SU-DHL-6 (cell line): Measurements from ENCODE around the gene PRICKLE2.

Experiments used
- H2AFZ ChIP-seq: fragments of 200-600 bp; sonication (generic); 2 replicates; pipeline ENCODE4 v1.6.1; 2014; ENCODE audit warnings: low read depth, mild to moderate bottlenecking, moderate library complexity, mixed read lengths, antibody characterized with exemption, low read length; ENCODE audit not compliant: severe bottlenecking
- H3F3A ChIP-seq: fragments of 200-600 bp; shearing (Covaris generic); 2 replicates; pipeline ENCODE4 v1.6.0; 2016; ENCODE audit warnings: antibody characterized with exemption, mild to moderate bottlenecking; ENCODE audit not compliant: insufficient read depth
- H3K27ac ChIP-seq: fragments of 200-600 bp; sonication (generic); 2 replicates; pipeline ENCODE4 v1.5.1; 2016; ENCODE audit warnings: low read depth, mild to moderate bottlenecking, low read length, moderate library complexity, mixed read lengths
- H3K27me3 ChIP-seq: fragments of 200-600 bp; sonication (generic), shearing (Covaris generic); 2 replicates; pipeline ENCODE4 v1.6.0; 2014; ENCODE audit warnings: mild to moderate bottlenecking, low read length
- H3K36me3 ChIP-seq: fragments of 200-600 bp; sonication (generic); 2 replicates; pipeline ENCODE4 v1.6.1; 2014; ENCODE audit warnings: mild to moderate bottlenecking, low read length, mixed read lengths
- H3K4me2 ChIP-seq: fragments of 300-600, 200-600 bp; shearing (Covaris generic), sonication (generic); 2 replicates; pipeline ENCODE4 v1.6.0; 2014; ENCODE audit warnings: low read length, low read depth, mild to moderate bottlenecking; ENCODE audit not compliant: poor library complexity, severe bottlenecking
- H3K4me3 ChIP-seq: fragments of 200-600 bp; sonication (generic); 2 replicates; pipeline ENCODE4 v1.5.1; 2014; ENCODE audit warnings: antibody characterized with exemption, low read length, mild to moderate bottlenecking, mixed read lengths; ENCODE audit not compliant: insufficient read depth, poor library complexity, severe bottlenecking
- H3K79me2 ChIP-seq: fragments of 200-600 bp; sonication (generic); 2 replicates; pipeline ENCODE4 v1.6.1; 2014; ENCODE audit warnings: mild to moderate bottlenecking, low read length, moderate library complexity; ENCODE audit not compliant: insufficient read depth
- H3K9ac ChIP-seq: fragments of 200-600 bp; sonication (generic); 2 replicates; pipeline ENCODE4 v1.7.0; 2014; ENCODE audit warnings: mild to moderate bottlenecking, low read length
- H3K9me2 ChIP-seq: fragments of 200-600 bp; sonication (generic); replicated peaks from 2 replicates; pipeline ENCODE4 v1.6.1; 2014; ENCODE audit warnings: low read length; ENCODE audit not compliant: insufficient read depth
- H3K9me3 ChIP-seq: fragments of 200-600 bp; sonication (generic); 2 replicates; pipeline ENCODE4 v1.6.1; 2014; ENCODE audit warnings: low read length, mixed read lengths; ENCODE audit not compliant: insufficient read depth
- H4K20me1 ChIP-seq: fragments of 200-600 bp; sonication (generic); 2 replicates; pipeline ENCODE4 v1.6.1; 2014; ENCODE audit warnings: low read depth, mild to moderate bottlenecking, antibody characterized with exemption, low read length, moderate library complexity, mixed read lengths
- CTCF ChIP-seq: fragments of 200-600 bp; sonication (generic); IDR thresholded peaks from one replicate; pipeline ENCODE4 v1.5.1; 2017; ENCODE audit warnings: antibody characterized with exemption, mild to moderate bottlenecking, low read length, moderate library complexity; ENCODE audit not compliant: insufficient read depth, poor library complexity, severe bottlenecking
- EZH2phosphoT487 ChIP-seq: fragments of 200-600 bp; sonication (generic), shearing (Covaris generic); conservative IDR thresholded peaks from 2 replicates; pipeline ENCODE4 v1.6.1; 2018; ENCODE audit warnings: mild to moderate bottlenecking, antibody characterized with exemption, low read length, moderate library complexity, mixed read lengths

Gene PRICKLE2

GRCh38 chr3:64223791-64224745, 1.2 kb downstream of the PRICKLE2 start:
- H3K4me3 ChIP-seq: no peak overlapping the region

GRCh38 chr3:64222501-64223111, 2.7 kb downstream of the PRICKLE2 start:
- no peaks in the 10 kb centered on the region for H4K20me1 ChIP-seq
- H3K4me3 ChIP-seq: no peak overlapping the region
- no peak overlapping the region for H3K9ac ChIP-seq
- TF ChIP-seq CTCF (no peak), EZH2phosphoT487 (no peak)
- H3K9me2 ChIP-seq: no peaks in the 10 kb centered on the region
- H3K79me2 ChIP-seq: no peaks in the 10 kb centered on the region
- no peak overlapping the region for H3K4me2 ChIP-seq
- no peaks in the 10 kb centered on the region; the same call in 1 of the 2 replicates for H3K27me3 ChIP-seq
- no peaks in the 10 kb centered on the region for H3F3A ChIP-seq
- H3K27ac ChIP-seq: no peak overlapping the region
- H2AFZ ChIP-seq: no peak overlapping the region
- no peaks in the 10 kb centered on the region for H3K9me3 ChIP-seq
- H3K36me3 ChIP-seq: no peaks in the 10 kb centered on the region

More at GRCh38 chr3:64223791-64224745, 1.2 kb downstream of the PRICKLE2 start:
- H3F3A ChIP-seq: no peaks in the 10 kb centered on the region
- 0 out of 2 replicates have a peak overlapping the region, but pooled peaks have one; percentile 31 for H3K9ac ChIP-seq
- no peaks in the 10 kb centered on the region for H3K9me2 ChIP-seq
- H3K36me3 ChIP-seq: no peaks in the 10 kb centered on the region
- no peaks in the 10 kb centered on the region; the same call in 1 of the 2 replicates for H3K27me3 ChIP-seq
- no peaks in the 10 kb centered on the region for H4K20me1 ChIP-seq
- no peaks in the 10 kb centered on the region for H3K79me2 ChIP-seq
- H3K4me2 ChIP-seq: peak overlapping the region; percentile 55
- TF ChIP-seq CTCF: no peak
- no peak for TF ChIP-seq EZH2phosphoT487
- H3K9me3 ChIP-seq: no peaks in the 10 kb centered on the region
- H3K27ac ChIP-seq: no peak overlapping the region
- no peak overlapping the region for H2AFZ ChIP-seq

DNA sequence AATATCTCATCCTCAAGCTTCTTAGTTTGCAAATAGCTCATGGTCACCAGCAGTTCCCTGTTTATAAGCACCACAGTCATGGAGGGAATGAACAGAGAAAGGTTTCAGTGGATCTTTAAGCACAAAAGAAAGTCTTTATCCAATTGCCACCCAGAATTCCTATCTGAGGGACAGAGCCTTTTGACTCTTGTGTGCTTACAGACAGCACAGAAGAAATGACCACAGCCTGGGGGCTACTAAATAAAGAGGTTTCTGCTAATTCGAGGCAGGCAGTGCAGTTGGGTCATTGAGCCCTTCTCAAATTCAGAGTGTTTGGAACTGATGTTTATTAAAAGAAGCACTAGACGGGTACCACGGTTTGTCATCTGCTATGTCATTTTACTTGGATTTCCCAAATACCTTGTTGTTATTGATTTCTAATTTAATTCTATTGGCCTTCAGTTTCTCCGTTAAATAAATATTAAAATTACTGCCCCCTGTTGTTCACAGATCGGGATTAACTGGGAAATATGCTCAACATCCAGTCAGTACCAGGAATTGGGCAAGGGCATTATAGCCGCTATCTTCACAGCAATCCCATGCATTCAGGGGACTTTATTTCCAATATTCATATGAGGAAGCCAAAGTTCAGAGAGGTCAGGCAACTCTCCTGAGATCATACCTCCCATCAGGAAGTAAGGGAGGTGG, 3.6 kb downstream of the PRICKLE2 start:
- no peaks in the 10 kb centered on the region for H3K79me2 ChIP-seq
- no peak overlapping the region for H3K27ac ChIP-seq

More for the DNA sequence above, 3.6 kb downstream of the PRICKLE2 start:
- no peaks in the 10 kb centered on the region for H3K9me3 ChIP-seq
- TF ChIP-seq CTCF (no peak), EZH2phosphoT487 (no peak)
- no peak overlapping the region for H3K9ac ChIP-seq
- no peaks in the 10 kb centered on the region for H3K36me3 ChIP-seq
- H4K20me1 ChIP-seq: no peaks in the 10 kb centered on the region
- no peak overlapping the region for H3K4me2 ChIP-seq
- no peak overlapping the region for H3K4me3 ChIP-seq
- no peak overlapping the region for H2AFZ ChIP-seq
- H3K9me2 ChIP-seq: no peaks in the 10 kb centered on the region
- H3K27me3 ChIP-seq: no peaks in the 10 kb centered on the region; the same call in 1 of the 2 replicates
- H3F3A ChIP-seq: no peaks in the 10 kb centered on the region
